Dendritic cell treated with granulocyte-macrophage colony-stimulating factor and Interleukin-4, amounts not matched to agents 40 ng/mL and 50 ng/mL, for 4 days (primary cell): ENCODE data around the gene EVI5L.
A peak's percentile ranks its signal among the peaks of the same experiment; 100 is the strongest.

Source experiments
- H3K27ac Mint-ChIP-seq: one replicate; pipeline ENCODE4 v1.8.0; 2022; ENCODE audit warnings: mild to moderate bottlenecking, mixed read lengths
- H3K27me3 Mint-ChIP-seq: one replicate; pipeline ENCODE4 v1.8.0; 2022; ENCODE audit warnings: mild to moderate bottlenecking, mixed read lengths
- H3K36me3 Mint-ChIP-seq: one replicate; pipeline ENCODE4 v1.8.0; 2022; ENCODE audit warnings: low read depth, mixed read lengths
- H3K4me1 Mint-ChIP-seq: one replicate; pipeline ENCODE4 v1.8.0; 2022; ENCODE audit warnings: low read depth, mixed read lengths
- H3K4me3 Mint-ChIP-seq: one replicate; pipeline ENCODE4 v1.8.0; 2022; ENCODE audit warnings: mild to moderate bottlenecking, moderate library complexity, mixed read lengths
- H3K9me3 Mint-ChIP-seq: one replicate; pipeline ENCODE4 v1.8.0; 2022; ENCODE audit warnings: mixed read lengths
- intact Hi-C: fragments of 100-400 bp; cut with micrococcal nuclease; formaldehyde crosslinking; loops from one replicate; pipeline ENCODE4 v1.15.0; 2022

The EVI5L gene

GRCh38 chr19:7905268-7905667, 75.2 kb downstream of the EVI5L start:
- peak overlapping the region; percentile 86 for H3K4me3 Mint-ChIP-seq

DNA sequence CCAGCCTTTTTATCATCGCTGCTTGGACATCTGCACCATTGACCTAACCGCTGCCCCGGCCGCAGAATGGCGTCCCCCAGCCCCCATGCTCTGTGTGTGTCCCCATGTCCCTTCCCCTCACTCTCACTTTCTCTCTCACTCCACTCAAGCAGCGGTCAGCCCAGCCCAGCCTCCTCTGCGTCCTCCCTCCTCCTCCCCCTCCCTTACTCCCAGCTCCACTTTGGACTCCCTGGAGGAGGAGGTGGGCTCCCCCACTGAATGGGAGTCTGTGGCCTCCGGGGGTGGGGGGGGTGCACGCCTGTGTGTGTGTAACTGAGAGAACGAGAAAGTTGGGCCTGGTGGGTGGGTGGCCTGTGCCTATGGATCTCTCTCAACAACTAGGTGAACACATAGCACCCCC, 75.8 kb downstream of the EVI5L start:
- peak overlapping the region; percentile 33 for H3K4me3 Mint-ChIP-seq
- intact Hi-C loops = no loop called here
- H3K9me3 Mint-ChIP-seq = no peaks in the 10 kb centered on the region
- peaks cover 3% of the 10 kb centered on the region for H3K27me3 Mint-ChIP-seq
- peaks cover 45% of the 10 kb centered on the region for H3K4me1 Mint-ChIP-seq
- peak overlapping the region; percentile 86 for H3K27ac Mint-ChIP-seq
- H3K36me3 Mint-ChIP-seq = peaks cover 67% of the 10 kb centered on the region

More at GRCh38 chr19:7905268-7905667, 75.2 kb downstream of the EVI5L start:
- Mint-ChIP-seq H3K27ac (peak overlapping the region; percentile 86), H3K4me1 (peaks cover 45% of the 10 kb centered on the region), H3K36me3 (peaks cover 61% of the 10 kb centered on the region), H3K9me3 (no peaks in the 10 kb centered on the region), H3K27me3 (peaks cover 7% of the 10 kb centered on the region)
- intact Hi-C loops = no loop called here

GRCh38 chr19:7907122-7907521, 77.1 kb downstream of the EVI5L start:
- Mint-ChIP-seq H3K4me1 (peaks cover 45% of the 10 kb centered on the region), H3K27ac (no peak overlapping the region), H3K4me3 (no peak overlapping the region), H3K36me3 (peaks cover 79% of the 10 kb centered on the region), H3K9me3 (no peaks in the 10 kb centered on the region), H3K27me3 (peaks cover 3% of the 10 kb centered on the region)
- intact Hi-C loops = no loop called here

DNA sequence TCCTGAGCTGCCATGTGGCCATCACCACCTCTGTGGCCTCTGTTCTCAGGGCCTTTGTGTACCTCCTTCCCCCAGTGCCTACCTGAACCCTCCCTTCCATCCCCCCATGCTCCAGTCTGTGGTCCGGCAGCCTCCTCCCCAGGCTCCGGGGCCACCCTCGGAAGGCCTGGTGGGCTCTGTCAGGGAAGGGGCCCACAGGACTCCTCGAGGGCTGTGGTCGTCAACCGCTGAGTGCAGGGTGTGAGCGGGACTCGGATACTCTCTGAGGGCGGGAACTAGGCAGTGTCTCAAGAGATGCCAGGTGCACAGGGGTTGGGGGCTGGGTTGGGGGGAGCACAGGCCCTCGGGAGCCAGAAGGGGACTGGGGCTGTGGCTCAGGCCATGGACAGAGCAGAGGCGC, 77.5 kb downstream of the EVI5L start:
- Mint-ChIP-seq H3K27me3 (peaks cover 2% of the 10 kb centered on the region), H3K4me1 (peaks cover 43% of the 10 kb centered on the region), H3K9me3 (no peaks in the 10 kb centered on the region), H3K36me3 (peaks cover 83% of the 10 kb centered on the region), H3K4me3 (no peak overlapping the region), H3K27ac (no peak overlapping the region)
- intact Hi-C loops = no loop called here

- no peak overlapping the region for H3K4me3 Mint-ChIP-seq
- peaks cover 5% of the 10 kb centered on the region for H3K27me3 Mint-ChIP-seq
- no peaks in the 10 kb centered on the region for H3K9me3 Mint-ChIP-seq
- peaks cover 90% of the 10 kb centered on the region for H3K36me3 Mint-ChIP-seq
- H3K4me1 Mint-ChIP-seq = peaks cover 41% of the 10 kb centered on the region
- intact Hi-C loops = no loop called here
- no peak overlapping the region for H3K27ac Mint-ChIP-seq
Observed at GRCh38 chr19:7908078-7908699, 78.2 kb downstream of the EVI5L start.

- H3K27ac Mint-ChIP-seq = no peak overlapping the region
- intact Hi-C loops = no loop called here
- H3K36me3 Mint-ChIP-seq = peaks cover 97% of the 10 kb centered on the region
- peaks cover 39% of the 10 kb centered on the region for H3K4me1 Mint-ChIP-seq
- H3K27me3 Mint-ChIP-seq = peaks cover 11% of the 10 kb centered on the region
- no peak overlapping the region for H3K4me3 Mint-ChIP-seq
- no peaks in the 10 kb centered on the region for H3K9me3 Mint-ChIP-seq
Observed at GRCh38 chr19:7908742-7909461, 78.9 kb downstream of the EVI5L start.

DNA sequence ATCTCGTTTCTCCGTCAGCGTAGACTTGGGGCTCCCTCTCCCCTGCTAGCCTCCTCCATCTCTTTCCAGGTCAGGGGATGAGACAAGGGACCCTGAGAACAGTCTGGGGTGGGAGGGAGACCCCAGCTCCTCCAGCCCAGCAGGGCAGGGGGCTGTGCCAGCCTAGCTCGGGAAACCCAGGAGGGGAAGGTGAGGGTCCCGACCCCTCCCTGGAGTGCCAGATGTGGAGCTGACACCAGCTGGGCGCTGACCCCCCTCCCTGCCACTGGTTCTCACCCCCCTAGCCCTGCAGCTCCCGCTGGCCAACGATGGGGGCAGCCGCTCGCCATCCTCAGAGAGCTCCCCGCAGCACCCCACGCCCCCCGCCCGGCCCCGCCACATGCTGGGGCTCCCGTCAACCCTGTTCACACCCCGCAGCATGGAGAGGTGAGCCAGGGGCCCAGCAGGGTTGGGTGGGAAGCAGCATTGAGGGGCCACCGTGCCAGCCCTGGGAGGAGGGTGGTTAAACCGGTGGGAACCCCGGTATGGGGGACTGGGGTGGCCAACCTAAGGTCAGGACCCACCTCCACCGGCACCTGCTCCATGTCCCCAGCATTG, 79.6 kb downstream of the EVI5L start:
- intact Hi-C loops = no loop called here
- H3K4me3 Mint-ChIP-seq = no peak overlapping the region
- H3K27ac Mint-ChIP-seq = no peak overlapping the region
- H3K9me3 Mint-ChIP-seq = no peaks in the 10 kb centered on the region
- H3K27me3 Mint-ChIP-seq = peaks cover 17% of the 10 kb centered on the region
- peaks cover 36% of the 10 kb centered on the region for H3K4me1 Mint-ChIP-seq
- H3K36me3 Mint-ChIP-seq = peaks cover 99% of the 10 kb centered on the region

DNA sequence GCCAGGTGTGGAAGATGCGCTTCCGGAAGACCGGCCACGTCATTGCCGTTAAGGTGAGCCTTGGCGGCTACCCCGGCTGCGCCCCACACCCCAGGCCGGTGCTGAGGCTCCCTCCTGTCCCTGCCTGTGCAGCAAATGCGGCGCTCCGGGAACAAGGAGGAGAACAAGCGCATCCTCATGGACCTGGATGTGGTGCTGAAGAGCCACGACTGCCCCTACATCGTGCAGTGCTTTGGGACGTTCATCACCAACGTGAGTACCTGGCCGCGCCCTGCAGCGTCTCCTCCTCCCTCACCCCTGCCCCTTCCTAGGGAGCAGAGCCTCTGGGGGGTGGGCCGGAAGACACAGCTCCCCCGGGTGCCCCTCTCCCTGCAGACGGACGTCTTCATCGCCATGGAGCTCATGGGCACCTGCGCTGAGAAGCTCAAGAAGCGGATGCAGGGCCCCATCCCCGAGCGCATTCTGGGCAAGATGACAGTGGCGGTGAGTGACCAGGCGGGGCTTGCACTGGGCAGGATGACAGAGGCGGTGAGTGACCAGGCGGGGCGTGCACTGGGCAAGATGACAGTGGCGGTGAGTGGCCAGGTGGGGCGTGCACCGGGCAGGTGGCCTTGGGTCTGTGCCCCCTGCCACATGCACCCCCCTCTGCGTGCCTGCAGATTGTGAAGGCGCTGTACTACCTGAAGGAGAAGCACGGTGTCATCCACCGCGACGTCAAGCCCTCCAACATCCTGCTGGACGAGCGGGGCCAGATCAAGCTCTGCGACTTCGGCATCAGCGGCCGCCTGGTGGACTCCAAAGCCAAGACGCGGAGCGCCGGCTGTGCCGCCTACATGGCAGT, 80.5 kb downstream of the EVI5L start:
- intact Hi-C loops = no loop called here
- peaks cover 32% of the 10 kb centered on the region for H3K4me1 Mint-ChIP-seq
- peaks cover 26% of the 10 kb centered on the region for H3K27me3 Mint-ChIP-seq
- no peak overlapping the region for H3K27ac Mint-ChIP-seq
- H3K4me3 Mint-ChIP-seq = no peak overlapping the region
- peaks cover 89% of the 10 kb centered on the region for H3K36me3 Mint-ChIP-seq
- H3K9me3 Mint-ChIP-seq = no peaks in the 10 kb centered on the region

DNA sequence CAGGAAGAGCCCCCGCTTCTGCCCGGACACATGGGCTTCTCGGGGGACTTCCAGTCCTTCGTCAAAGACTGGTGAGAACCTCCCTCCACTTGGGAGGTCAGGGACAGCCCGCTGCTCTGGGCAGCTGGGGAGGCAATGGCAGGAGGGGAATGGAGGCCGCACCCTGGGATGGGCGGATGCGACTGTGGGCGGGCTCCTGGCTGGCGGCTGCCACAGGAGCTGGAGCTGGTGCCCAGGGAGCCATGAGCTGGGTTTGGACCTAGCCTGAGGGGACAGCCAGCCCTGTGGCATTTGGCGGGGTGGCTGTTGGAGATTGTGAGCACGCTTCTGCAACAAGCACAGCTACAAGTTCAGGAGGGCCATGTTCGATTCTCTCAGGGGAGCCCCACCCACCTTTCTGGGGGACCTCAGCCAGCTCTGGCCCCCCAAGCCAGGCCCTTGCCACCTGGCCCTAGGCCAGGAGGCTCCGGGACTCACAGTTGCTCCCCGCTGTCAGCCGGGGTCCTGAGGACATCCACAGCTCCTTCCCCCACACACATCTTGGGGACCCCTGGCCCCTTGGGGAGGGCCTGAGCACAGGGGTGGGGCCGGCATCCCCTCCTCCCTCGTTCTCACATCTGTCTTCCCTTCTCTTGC, 81.6 kb downstream of the EVI5L start:
- H3K9me3 Mint-ChIP-seq = no peaks in the 10 kb centered on the region
- intact Hi-C loops = no loop called here
- H3K4me3 Mint-ChIP-seq = no peak overlapping the region
- peaks cover 30% of the 10 kb centered on the region for H3K4me1 Mint-ChIP-seq
- H3K36me3 Mint-ChIP-seq = peaks cover 78% of the 10 kb centered on the region
- peaks cover 36% of the 10 kb centered on the region for H3K27me3 Mint-ChIP-seq
- no peak overlapping the region for H3K27ac Mint-ChIP-seq

GRCh38 chr19:7912144-7912696, 82.2 kb downstream of the EVI5L start:
- no peaks in the 10 kb centered on the region for H3K9me3 Mint-ChIP-seq
- no peak overlapping the region for H3K27ac Mint-ChIP-seq
- peaks cover 42% of the 10 kb centered on the region for H3K27me3 Mint-ChIP-seq
- H3K4me1 Mint-ChIP-seq = peaks cover 29% of the 10 kb centered on the region
- intact Hi-C loops = no loop called here
- peaks cover 72% of the 10 kb centered on the region for H3K36me3 Mint-ChIP-seq
- no peak overlapping the region for H3K4me3 Mint-ChIP-seq

DNA sequence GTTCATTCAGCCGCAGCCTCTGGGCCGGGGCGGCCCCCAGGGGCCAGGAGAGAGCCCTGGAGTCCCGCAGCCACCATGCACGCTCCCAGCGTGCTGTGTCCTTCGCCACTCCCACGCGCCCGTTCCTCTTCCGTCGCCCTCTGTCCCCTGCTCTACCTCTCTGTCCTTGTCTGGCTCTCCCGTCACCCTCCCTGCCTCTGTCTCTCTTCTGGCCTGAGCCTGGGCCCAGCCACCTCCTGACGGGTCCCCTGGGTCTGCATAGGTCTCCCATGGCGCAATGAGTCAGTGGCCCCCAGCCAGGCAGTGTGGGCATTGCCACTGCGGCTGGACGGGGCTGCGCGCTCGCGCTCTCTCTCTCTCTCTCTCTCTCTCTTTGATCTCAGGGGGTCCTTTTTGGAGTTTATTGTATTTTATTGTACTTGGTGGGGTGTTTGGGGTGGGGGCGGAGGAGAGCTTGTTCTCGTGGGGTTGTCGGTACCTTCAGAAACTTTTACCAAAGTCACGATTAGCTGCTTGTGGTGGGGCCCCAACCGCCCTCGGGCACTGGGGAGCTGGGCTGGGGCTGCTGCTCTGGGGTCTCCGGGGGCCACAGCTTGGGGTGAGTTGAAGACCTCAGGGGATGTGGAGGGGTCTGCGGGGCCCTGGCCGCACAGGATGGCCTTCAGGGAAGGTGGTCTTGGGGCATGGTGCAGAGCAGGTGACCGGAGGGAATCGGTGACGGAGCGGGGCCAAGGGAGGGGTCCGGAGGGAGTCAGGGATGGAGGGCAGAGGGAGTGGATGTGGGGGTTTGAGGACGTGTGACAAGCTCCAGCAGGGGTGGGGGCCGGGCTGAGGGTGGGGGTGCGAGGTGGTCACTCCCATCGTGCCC, 82.9 kb downstream of the EVI5L start:
- Mint-ChIP-seq H3K36me3 (peaks cover 65% of the 10 kb centered on the region), H3K9me3 (no peaks in the 10 kb centered on the region), H3K27me3 (peaks cover 47% of the 10 kb centered on the region), H3K27ac (no peak overlapping the region), H3K4me1 (peaks cover 29% of the 10 kb centered on the region), H3K4me3 (no peak overlapping the region)
- intact Hi-C loops = no loop called here

DNA sequence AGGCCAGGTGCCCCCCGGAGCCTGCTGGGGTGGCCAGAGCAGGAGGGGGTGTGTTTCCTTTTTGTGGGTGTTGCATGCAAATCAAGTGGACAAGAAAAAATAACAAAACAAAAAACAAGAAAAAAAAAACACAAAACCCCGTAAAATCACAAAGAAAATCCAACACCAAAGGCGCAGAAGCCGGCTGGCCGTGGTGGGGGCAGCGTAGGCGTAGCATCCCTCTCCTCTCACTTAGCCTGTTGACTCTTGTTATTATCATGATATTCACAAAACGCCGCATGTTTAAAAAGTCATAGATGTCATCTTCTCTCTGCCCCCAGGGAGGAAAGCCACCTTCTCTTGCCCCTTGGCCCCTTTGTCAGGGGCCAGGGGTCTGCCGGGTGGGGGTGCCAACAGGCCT, 83.6 kb downstream of the EVI5L start:
- no peak overlapping the region for H3K27ac Mint-ChIP-seq
- H3K27me3 Mint-ChIP-seq = peaks cover 55% of the 10 kb centered on the region
- H3K9me3 Mint-ChIP-seq = no peaks in the 10 kb centered on the region
- peaks cover 35% of the 10 kb centered on the region for H3K4me1 Mint-ChIP-seq
- intact Hi-C loops = no loop called here
- peaks cover 58% of the 10 kb centered on the region for H3K36me3 Mint-ChIP-seq
- H3K4me3 Mint-ChIP-seq = no peak overlapping the region
